Stimulated activated CD4-positive, alpha-beta T cell treated with anti-CD3 and anti-CD28 coated beads, Interleukin-2, amount 100 ng/mL, for 48 hours (primary cell): ENCODE results near the gene SALL3.

Experiments used
- DNase-seq, 2 donors: peaks; one replicate each; pipeline ENCODE4 v3.0.0-alpha.2; 2020

The SALL3 gene

DNA sequence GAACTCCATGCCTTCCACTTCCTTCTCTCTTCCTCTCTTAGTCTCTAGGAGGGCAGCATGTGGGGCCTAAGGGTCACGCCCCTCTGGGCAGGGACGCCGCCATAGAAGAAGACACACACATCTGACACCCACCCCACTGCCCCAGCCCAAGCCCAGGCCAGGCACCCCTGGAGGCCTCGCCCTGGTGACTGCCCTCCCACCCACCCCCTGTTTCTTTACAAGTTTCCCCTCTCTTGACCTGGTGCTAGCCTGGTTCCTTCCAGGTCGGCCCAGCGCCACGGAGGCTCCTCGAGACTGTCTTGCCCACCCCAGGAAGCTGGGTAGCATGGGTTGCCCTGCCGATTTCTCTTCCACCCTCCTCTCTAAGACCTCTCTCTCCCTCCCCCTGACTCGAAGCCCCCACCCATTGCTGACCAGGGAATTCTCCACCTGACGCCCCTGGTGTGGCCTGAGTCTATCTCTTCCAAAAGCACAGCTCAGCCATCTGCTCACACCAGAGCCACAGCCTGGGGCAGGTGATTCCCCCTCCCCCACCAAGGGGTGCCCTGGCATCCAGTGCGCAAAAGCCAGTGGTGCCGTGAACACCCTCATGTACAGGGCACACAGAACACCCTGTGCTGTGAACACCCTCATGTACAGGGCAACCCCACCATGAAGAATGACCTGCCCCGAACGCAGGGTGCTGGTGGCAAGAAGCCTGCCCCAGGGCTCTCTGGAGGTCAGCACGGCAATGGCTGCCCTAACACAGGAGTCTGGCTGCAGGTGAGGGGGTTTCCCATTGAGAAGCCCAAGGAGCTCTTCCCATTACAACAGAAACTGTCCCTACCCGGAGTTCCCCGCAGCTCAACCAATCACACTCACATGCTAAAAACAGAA, 13.5 kb upstream of the SALL3 start:
- no peak for DNase-seq

GRCh38 chr18:78966793-78967106, 12.9 kb upstream of the SALL3 start:
- no peak for DNase-seq

DNA sequence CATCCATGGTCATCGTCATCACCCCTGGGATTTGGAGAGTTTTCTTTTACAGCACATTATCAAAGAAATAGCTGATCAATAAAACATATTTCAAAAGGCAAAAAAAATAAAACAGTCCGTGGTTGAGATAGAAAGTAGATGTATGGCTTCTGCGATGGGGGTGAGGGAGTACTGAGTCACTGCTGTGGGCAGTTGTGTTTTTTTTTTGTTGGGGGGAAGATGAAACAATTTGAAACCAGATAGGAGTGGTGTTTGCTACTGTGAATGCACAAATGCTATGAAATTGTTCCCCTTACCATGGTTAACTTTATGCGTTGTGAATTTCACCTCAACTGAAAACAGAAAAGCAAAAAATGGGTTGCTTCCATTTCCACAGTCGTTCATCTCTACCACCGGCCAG, 11.9 kb upstream of the SALL3 start:
- no peak for DNase-seq

GRCh38 chr18:78969574-78970315, 9.9 kb upstream of the SALL3 start:
- DNase-seq: no peak

DNA sequence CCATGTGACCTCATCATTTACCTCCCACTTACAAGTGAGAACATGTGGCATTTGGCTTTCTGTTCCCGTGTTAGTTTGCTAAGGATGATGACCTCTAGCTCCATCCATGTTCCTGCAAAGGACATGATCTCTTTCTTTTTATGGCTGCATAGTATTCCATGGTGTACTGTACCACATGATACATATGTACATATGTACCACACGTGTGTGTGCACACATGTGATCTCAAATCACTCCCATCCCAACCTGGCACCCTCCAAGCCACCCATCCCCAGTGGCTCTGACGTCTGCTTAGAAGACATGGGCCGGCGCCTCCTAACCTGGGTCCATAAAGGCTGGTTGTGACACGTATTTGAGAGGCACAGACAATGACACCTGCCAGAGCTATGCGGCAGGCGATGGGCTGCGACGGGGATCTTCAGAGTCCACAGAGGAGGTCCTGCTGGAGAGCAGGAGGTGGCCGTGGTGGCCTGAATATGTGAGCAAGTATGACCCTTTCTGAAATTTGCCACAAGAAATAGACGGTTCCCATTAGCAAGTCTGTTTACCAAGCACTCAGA, 8.8 kb upstream of the SALL3 start:
- no peak for DNase-seq

DNA sequence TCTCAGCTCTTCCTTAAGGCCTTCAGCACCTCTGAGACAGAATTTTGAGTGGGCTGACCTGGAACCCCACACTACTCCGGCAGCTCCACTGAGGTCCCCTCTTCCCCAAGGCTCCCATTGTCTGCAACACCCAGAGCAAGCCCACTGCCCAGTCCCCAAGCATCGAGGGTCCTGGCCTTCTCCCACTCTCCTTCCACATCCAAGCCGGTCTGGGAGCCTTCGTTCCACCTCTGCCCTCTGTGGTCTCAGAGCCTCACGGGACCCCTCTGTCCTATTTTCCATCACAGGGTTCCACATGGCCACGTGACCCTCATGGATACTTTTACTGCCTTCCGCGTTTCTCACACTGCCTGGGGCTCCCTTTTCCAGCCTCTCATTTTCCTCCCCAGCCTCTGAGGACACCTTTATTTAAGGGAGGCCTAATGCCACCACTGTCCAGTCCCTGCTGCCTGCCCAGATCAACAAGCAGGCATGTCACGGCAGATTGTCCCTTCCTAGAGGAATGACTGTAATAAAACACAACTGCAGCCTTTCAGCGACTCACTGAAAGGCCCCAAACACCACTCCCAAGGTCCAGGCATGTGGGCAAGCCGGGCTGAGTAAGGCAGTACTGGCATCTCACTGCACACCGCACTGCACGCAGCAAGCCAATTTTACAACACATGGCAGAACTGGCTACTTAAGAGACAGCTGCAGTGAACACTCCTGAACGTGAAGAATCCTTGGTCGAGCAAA, 7.9 kb upstream of the SALL3 start:
- no peak for DNase-seq

- DNase-seq: no peak
Measured at GRCh38 chr18:78972385-78972918, 7.2 kb upstream of the SALL3 start.

- DNase-seq: no peak
Measured at GRCh38 chr18:78972930-78973331, 6.7 kb upstream of the SALL3 start.

GRCh38 chr18:78973357-78974083, 6.1 kb upstream of the SALL3 start:
- DNase-seq: no peak

- no peak for DNase-seq
Measured at GRCh38 chr18:78974115-78974761, 5.4 kb upstream of the SALL3 start.

DNA sequence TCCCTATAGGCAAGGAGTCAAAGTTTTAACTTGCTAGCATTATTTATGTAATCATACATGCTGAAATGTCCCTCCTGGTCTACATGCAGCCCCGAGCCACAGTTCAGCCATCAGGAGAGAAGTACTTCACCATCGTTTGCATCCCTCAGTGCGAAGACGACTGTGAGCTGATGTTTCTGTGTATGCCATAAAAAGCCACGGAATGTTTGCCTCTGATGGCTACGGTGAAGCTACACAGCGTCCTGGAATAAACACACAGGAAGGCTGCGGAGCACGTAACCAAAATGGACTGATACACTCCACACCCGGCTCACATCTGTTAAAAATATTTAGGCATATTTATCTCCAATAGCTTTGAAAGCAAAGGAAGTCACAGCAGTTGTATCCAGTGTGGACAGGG, 4.3 kb upstream of the SALL3 start:
- no peak for DNase-seq

- DNase-seq: no peak
Measured at GRCh38 chr18:78975699-78976335, 3.8 kb upstream of the SALL3 start.

DNA sequence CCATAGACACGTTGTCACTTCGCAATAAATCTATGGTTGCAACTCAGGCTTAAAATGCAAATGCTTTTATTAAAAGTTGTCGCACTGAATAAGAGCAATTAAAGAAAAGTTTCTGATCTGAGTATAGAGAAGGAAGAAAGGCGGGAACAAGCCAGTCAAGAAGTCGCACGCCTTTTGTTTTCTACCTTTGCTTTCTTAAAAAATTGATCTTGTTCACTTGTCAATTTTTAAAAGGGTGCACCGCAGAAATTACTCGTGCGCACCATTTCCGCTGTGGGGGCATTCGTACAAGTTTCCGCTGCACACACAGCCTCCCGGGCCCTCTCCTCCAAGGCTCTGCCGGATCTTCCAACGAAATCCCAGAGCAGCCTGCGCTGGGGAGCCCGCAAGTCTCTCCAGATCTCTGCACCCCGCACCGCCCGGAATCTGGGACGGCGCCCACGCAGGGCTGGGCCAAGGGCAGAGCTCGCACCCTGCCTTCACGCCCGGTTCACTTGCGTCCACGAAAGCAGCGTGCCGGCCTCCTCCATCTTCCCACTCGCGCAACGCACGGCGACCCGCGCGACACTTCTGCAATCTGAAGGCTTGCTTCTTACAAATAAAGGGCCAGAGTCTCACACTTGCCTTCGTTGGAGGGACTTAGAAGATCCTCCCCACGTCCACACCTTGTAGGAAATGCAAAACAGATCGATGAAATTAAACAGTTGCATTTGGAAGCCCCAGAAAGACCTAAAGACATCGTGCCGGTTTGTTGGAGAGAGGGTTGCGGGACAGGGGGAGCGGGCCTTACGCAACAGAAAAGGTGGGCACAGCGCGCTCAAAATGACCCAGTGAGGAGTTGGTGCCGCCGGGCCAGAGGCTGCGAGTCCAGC, 2.6 kb upstream of the SALL3 start:
- DNase-seq: no peak

DNA sequence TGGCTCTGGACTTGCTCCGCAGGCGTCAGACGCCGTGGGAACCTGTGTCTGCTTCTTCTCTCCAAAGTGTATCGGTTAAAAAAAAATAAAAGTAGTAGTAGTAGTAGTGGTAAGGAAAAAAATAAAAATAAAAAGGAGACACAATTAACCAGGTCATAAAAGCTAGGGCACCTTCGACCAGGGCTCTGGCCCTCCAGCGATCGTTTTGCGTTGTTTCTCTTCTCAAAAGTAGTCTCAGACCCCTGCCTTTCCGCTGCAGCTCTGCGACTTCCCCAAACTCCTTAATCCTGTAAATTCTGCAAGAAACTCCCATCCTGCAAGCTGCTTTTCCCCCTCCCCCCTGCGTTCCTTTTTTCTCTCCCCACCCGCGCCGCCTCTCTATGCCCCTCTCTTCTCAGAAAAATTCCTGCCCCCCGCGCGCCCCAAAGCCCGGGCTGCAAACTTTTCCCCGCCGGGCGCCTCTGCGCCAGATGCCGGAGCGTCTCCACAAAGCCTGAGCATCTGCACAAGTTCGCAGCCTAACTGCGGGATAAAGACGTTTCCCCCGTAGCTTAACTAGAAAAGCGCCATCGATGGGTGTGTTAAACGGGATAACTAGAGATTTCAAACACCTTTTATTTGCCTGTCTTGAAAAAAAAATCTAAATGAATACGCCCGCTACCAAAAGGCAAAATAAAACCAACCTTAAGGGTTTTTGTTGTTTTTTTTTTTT, 1.8 kb upstream of the SALL3 start:
- DNase-seq: no peak

DNA sequence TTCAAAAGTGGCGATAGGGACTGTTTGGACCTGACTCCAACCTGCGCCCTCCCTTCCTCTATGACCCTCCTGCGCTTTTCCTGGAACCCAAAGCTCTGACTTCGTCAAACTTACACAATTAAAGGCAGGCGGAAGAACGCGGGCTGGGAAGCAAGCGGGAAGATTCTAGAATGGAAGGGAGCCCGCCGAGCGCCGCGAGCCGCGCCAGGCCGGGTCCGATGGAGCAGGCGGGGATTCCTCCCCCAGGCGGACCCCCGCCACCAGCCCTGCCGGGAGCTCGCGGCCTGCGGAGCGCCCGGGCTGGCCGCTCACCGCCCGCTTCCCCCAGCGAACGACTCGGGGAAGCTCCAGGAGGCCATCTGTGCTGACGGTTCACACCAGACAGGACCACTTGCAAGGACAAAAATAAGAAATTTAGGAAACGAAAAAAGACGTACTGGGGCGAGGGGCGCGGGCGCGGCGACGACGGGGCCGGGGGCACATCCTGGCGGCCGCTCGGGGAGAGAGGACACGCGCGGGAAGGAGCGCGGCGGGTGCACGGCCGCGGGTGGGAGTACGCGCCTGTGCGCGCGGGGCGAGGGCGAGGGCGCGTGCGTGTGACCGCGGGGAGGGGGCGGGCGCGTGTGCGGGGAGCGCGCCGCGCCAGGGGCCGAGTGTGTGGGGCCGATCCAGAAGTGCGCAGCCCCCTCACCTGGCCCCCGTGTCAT, 1.1 kb upstream of the SALL3 start:
- DNase-seq: no peak

- DNase-seq: no peak
Measured at GRCh38 chr18:78979056-78979729, 425 bp upstream of the SALL3 start.

- DNase-seq: no peak
Measured at GRCh38 chr18:78980279-78980771, 707 bp downstream of the SALL3 start.

GRCh38 chr18:78980777-78981380, 1.3 kb downstream of the SALL3 start:
- no peak for DNase-seq
